Measurements from ENCODE around the gene PRKCI. TPM values are rescaled to one million over a fixed set of nuclear protein-coding genes. Genes with fewer than 3 reads are reported as not detected.
"Not testable (repeated sequence)": the region's sequence is repeated elsewhere in the genome, so short reads cannot be mapped to it uniquely, and the experiment has no call there.

PRKCI gene
- total RNA-seq, 3 donors from 2014 or later (not counting 1 experiment from before 2014, with no cell fraction given) = 8.4 to 14.4 (median 11.1) TPM

DNA sequence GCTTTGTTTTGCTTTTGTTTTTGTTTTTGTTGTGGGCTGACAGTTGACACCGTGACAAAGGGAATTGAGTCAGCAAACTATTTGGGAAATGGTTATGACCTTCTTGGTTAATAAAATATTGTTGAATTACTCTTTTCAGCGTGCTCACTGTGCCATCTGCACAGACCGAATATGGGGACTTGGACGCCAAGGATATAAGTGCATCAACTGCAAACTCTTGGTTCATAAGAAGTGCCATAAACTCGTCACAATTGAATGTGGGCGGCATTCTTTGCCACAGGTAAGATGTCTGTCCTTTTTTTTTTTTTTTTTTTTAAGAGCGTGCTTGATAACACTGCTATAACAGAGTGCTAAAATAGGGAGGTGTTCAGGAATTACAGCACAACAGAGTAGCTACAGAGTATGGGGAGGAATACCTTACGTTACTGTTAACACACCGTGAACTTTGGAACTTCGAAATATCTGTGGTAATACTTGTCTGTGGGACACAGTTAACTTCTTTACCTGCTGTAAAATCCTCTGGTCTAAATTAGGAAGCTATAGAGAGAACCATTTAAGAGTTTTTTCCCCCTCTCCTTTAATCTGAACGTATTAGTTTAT, 48.2 kb downstream of the PRKCI start:
- Mint-ChIP-seq H3K36me3 (no peaks in the 10 kb centered on the region), H3K4me3 (no peak overlapping the region), H3K27ac (no peak overlapping the region), H3K27me3 (ENCODE audit: low read depth in 2 of 2) (no peaks in the 10 kb centered on the region), H3K9me3 (no peaks in the 10 kb centered on the region), H3K4me1 (no peaks in the 10 kb centered on the region)
- no peak overlapping the region for H3K4me3 ChIP-seq (ENCODE audit: low read length)
- no peaks in the 10 kb centered on the region for H3K9me3 ChIP-seq (ENCODE audit: control insufficient read depth, insufficient read depth, low read length)
- no peak for ATAC-seq
- TF ChIP-seq, protein P1, sequence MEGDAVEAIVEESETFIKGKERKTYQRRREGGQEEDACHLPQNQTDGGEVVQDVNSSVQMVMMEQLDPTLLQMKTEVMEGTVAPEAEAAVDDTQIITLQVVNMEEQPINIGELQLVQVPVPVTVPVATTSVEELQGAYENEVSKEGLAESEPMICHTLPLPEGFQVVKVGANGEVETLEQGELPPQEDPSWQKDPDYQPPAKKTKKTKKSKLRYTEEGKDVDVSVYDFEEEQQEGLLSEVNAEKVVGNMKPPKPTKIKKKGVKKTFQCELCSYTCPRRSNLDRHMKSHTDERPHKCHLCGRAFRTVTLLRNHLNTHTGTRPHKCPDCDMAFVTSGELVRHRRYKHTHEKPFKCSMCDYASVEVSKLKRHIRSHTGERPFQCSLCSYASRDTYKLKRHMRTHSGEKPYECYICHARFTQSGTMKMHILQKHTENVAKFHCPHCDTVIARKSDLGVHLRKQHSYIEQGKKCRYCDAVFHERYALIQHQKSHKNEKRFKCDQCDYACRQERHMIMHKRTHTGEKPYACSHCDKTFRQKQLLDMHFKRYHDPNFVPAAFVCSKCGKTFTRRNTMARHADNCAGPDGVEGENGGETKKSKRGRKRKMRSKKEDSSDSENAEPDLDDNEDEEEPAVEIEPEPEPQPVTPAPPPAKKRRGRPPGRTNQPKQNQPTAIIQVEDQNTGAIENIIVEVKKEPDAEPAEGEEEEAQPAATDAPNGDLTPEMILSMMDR (IDR thresholded peaks at IDR 0.05) = no peak
- WGBS (ENCODE audit: insufficient coverage) = 91% methylated on average over 9 of the region's 11 CpGs
- no peaks in the 10 kb centered on the region for H3K4me1 ChIP-seq (ENCODE audit: control insufficient read depth, insufficient read depth, low read length)
- intact Hi-C loops (cut with micrococcal nuclease) = no loop called here
- peaks cover 11% of the 10 kb centered on the region for H3K36me3 ChIP-seq (ENCODE audit: control insufficient read depth, insufficient read depth, low read length)
- no peaks in the 10 kb centered on the region for H3K27me3 ChIP-seq (ENCODE audit: control insufficient read depth, insufficient read depth, low read length)
- no peak overlapping the region for H3K27ac ChIP-seq (ENCODE audit: low read length)
- DNase-seq = no peak

DNA sequence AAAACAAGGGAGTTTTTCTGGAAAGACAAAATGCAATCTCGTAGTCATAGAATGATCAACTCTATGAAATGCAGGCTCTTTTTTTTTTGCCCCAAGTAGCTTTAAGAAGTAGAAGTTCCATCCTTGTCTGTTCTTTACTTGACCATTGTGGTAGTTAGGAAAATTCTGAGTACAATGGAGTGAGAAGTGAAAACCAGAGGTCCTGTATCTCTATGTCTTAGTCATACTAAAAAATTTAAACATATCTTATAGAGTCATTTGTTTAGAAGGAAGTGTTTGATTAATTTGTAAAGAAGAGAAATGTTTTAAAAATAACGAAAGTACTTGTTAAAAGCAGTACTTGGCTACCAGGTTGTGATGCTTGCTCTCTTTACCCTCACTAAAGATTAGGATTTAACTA, 52.4 kb downstream of the PRKCI start:
- Histone ChIP-seq H3K4me1 (ENCODE audit: control insufficient read depth, insufficient read depth, low read length) (peaks cover 7% of the 10 kb centered on the region), H3K9me3 (ENCODE audit: control insufficient read depth, insufficient read depth, low read length) (no peaks in the 10 kb centered on the region), H3K4me3 (ENCODE audit: low read length) (no peak overlapping the region), H3K36me3 (ENCODE audit: control insufficient read depth, insufficient read depth, low read length) (peaks cover 11% of the 10 kb centered on the region), H3K27me3 (ENCODE audit: control insufficient read depth, insufficient read depth, low read length) (no peaks in the 10 kb centered on the region), H3K27ac (ENCODE audit: low read length) (no peak overlapping the region)
- WGBS (ENCODE audit: insufficient coverage) = 100% methylated on average over 1 of the region's 2 CpGs
- ATAC-seq (no peak), DNase-seq (no peak)
- Mint-ChIP-seq H3K27me3 (ENCODE audit: low read depth in 2 of 2) (no peaks in the 10 kb centered on the region), H3K9me3 (no peaks in the 10 kb centered on the region), H3K4me3 (no peak overlapping the region), H3K27ac (no peak overlapping the region), H3K36me3 (no peaks in the 10 kb centered on the region), H3K4me1 (peaks cover 17 to 19% of the 10 kb centered on the region in 2 donors)
- TF ChIP-seq, protein P1 (IDR thresholded peaks at IDR 0.05) = no peak
- intact Hi-C loops (cut with micrococcal nuclease) = no loop called here

DNA sequence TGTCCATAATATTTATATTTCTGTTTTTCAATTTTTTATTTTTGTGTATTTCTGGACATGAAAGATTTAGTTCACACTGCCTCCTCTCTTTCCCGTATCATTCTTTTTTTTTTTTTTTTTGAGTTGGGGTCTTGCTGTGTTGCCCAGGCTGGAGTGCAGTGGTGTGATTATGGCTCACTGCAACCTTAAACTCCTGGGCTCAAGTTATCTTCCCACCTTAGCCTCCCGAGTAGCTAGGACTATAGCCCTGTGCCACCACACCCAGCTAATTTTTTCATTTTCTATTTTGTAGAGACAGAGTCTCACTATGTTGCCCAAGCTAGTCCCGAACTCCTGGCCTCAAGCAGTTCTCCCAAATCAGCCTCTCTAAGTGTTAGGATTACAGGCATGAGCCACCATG, 53.6 kb downstream of the PRKCI start:
- H3K27ac Mint-ChIP-seq = no peak overlapping the region
- Histone ChIP-seq H3K4me3 (ENCODE audit: low read length) (no peak overlapping the region), H3K36me3 (ENCODE audit: control insufficient read depth, insufficient read depth, low read length) (peaks cover 6% of the 10 kb centered on the region), H3K4me1 (ENCODE audit: control insufficient read depth, insufficient read depth, low read length) (peaks cover 7% of the 10 kb centered on the region), H3K9me3 (ENCODE audit: control insufficient read depth, insufficient read depth, low read length) (no peaks in the 10 kb centered on the region), H3K27me3 (ENCODE audit: control insufficient read depth, insufficient read depth, low read length) (no peaks in the 10 kb centered on the region), H3K27ac (ENCODE audit: low read length) (no peak overlapping the region)
- DNase-seq (no peak), ATAC-seq (no peak)
- H3K27me3 Mint-ChIP-seq (ENCODE audit: low read depth in 2 of 2) = no peaks in the 10 kb centered on the region
- H3K4me3 Mint-ChIP-seq = no peak overlapping the region
- H3K4me1 Mint-ChIP-seq = peaks cover 17 to 19% of the 10 kb centered on the region in 2 donors
- TF ChIP-seq, protein P1 (IDR thresholded peaks at IDR 0.05) = no peak
- intact Hi-C loops (cut with micrococcal nuclease) = no loop called here
- no peaks in the 10 kb centered on the region for H3K36me3 Mint-ChIP-seq
- WGBS (ENCODE audit: insufficient coverage) = 94% methylated on average over 2 of the region's 3 CpGs
- H3K9me3 Mint-ChIP-seq = no peaks in the 10 kb centered on the region

DNA sequence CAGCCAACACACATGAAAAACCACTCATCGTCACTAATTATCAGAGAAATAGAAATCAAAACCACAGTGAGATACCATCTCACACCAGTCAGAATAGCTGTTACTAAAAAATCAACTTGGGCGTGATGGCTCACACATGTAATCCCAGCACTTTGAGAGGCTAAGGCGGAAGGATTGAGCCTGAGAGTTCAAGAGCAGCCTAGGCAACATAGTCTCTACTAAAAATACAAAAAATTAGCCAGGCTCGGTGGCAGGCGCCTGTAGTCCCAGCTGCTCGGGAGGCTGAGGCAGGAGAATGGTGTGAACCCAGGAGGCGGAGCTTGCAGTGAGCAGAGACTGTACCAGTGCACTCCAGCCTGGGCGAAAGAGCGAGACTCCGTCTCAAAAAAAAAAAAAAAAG, 55.1 kb downstream of the PRKCI start:
- peak overlapping the region; percentile 53 for H3K4me3 ChIP-seq (ENCODE audit: low read length)
- H3K4me1 ChIP-seq (ENCODE audit: control insufficient read depth, insufficient read depth, low read length); H3K27me3 Mint-ChIP-seq (ENCODE audit: low read depth in 2 of 2); intact Hi-C loops (cut with micrococcal nuclease); H3K27me3 ChIP-seq (ENCODE audit: control insufficient read depth, insufficient read depth, low read length); H3K36me3 Mint-ChIP-seq; H3K9me3 Mint-ChIP-seq; H3K9me3 ChIP-seq (ENCODE audit: control insufficient read depth, insufficient read depth, low read length): not testable (repeated sequence)
- peaks cover 10% of the 10 kb centered on the region for H3K36me3 ChIP-seq (ENCODE audit: control insufficient read depth, insufficient read depth, low read length)
- peak overlapping the region; percentile 87 for H3K4me3 Mint-ChIP-seq
- peak overlapping the region; percentile 74 for H3K27ac ChIP-seq (ENCODE audit: low read length)
- ATAC-seq = peak; percentile 74 to 85 (median 75)
- peaks cover 17 to 19% of the 10 kb centered on the region in 2 donors for H3K4me1 Mint-ChIP-seq
- DNase-seq = peak in 1 of 2 donors; percentile 59
- WGBS (ENCODE audit: insufficient coverage) = 71% methylated on average over 8 of the region's 10 CpGs
- H3K27ac Mint-ChIP-seq = peak overlapping the region; percentile 71 to 81
